Measurements from ENCODE around the gene STK10. TPM values are rescaled to one million over a fixed set of nuclear protein-coding genes. Genes with fewer than 3 reads are reported as not detected.

STK10 gene
- total and polyA plus RNA-seq, 4 donors, result 2.8 to 21.7 (median 7.7) TPM

DNA sequence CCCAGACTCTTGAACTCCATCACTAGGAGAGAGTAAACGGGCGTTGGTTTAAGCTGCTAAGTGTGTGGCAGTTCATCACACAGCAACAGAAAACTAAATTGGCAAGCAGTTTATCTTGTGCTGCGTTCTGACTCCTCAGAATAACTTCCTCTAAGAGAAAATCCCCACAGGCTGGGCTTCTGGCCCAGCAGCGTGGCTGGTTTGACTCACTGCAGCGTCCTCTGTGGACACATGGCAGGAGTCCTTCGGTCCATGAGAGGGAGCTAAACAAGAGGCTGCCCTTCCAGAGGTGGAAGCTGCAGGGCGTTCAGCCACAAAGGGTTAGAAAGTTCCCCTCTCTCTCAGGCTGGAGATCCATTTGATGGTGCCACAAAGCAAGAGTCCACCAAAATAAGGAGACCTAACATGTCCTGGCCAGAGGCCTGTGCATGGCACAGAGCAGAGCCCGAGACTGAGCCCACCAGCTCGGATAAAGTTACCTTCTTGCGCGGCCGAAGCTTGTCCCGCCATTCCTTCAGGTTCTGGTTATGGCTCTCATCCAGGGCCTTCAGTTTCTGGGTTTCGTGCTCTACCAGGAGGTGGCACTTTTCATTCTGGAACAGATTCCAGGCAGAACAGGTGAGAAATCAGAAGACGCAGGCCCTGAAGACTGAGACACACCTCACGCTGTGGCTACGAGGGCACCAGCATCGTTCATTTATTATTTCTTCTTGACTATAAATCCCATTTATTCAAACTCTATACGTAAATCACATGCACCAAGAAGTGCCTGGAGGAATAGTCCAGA is 135.4 kb downstream of the STK10 start:
- H3K27ac ChIP-seq (ENCODE audit: low read depth in 1 of 2, low read length in 2 of 2), result no peak overlapping the region
- no peaks in the 10 kb centered on the region for H3K4me1 ChIP-seq (ENCODE audit: control insufficient read depth in 4 of 4, insufficient read depth in 4 of 4, low read length in 3 of 4)
- whole genome bisulfite sequencing, result 90% methylated on average over 19 of the region's 19 CpGs
- no peaks in the 10 kb centered on the region for H3K27me3 ChIP-seq (ENCODE audit: control insufficient read depth in 4 of 4, insufficient read depth in 4 of 4, low read length in 3 of 4)
- H3K9me3 ChIP-seq (ENCODE audit: control insufficient read depth in 4 of 4, low read length in 3 of 4), result no peaks in the 10 kb centered on the region
- H3K4me3 ChIP-seq (ENCODE audit: low read depth in 1 of 3, low read length in 3 of 3), result no peak overlapping the region
- DNase-seq (ENCODE audit: low spot score), result no peak
- TF ChIP-seq FOXA2 (IDR thresholded peaks at IDR 0.05) (no peak), YY1 (IDR thresholded peaks at IDR 0.05) (no peak)
- H3K9ac ChIP-seq (ENCODE audit: low read depth in 1 of 2, low read length in 2 of 2), result no peak overlapping the region
- peaks cover 3 to 7% (median 5%) of the 10 kb centered on the region in 4 donors for H3K36me3 ChIP-seq (ENCODE audit: control insufficient read depth in 4 of 4, insufficient read depth in 3 of 4, low read depth in 1 of 4, low read length in 3 of 4)

DNA sequence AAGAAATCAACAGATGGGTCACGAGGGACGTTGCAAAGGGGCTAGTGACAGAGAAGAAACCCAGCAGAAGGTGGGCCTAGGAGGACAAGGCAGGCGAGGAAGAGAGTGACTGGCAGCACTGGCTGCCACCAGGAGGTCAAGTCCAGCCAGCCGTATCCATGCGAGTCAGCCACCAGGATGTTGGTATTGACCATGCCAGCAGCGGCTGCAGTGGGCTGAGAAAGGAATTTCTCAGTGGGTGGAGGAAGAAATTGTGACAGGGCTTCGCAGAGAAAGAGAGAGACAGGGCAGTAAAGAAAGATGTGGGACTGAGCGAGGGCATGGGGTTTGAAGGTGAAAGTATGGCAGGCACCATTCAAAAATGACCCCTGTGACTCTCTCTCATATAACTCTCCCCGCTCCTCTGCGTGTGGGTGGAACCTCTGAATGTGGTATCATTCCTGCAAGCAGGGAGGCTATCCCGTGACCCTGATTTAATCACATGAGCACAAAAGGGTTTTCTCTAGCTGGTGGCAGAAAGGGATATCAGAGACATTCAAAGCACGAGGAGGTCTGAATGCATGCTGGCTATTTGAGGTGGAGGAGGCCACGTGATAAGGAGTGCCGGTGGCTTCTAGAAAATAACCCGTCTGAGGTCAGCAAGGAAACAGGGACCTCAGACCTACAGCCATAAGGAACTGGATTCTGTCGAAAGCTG is 136.2 kb downstream of the STK10 start:
- H3K27ac ChIP-seq (ENCODE audit: low read depth in 1 of 2, low read length in 2 of 2), result no peak overlapping the region
- H3K4me1 ChIP-seq (ENCODE audit: control insufficient read depth in 4 of 4, insufficient read depth in 4 of 4, low read length in 3 of 4), result no peaks in the 10 kb centered on the region
- H3K27me3 ChIP-seq (ENCODE audit: control insufficient read depth in 4 of 4, insufficient read depth in 4 of 4, low read length in 3 of 4), result no peaks in the 10 kb centered on the region
- no peak overlapping the region for H3K4me3 ChIP-seq (ENCODE audit: low read depth in 1 of 3, low read length in 3 of 3)
- H3K9me3 ChIP-seq (ENCODE audit: control insufficient read depth in 4 of 4, low read length in 3 of 4), result no peaks in the 10 kb centered on the region
- TF ChIP-seq, protein P1, sequence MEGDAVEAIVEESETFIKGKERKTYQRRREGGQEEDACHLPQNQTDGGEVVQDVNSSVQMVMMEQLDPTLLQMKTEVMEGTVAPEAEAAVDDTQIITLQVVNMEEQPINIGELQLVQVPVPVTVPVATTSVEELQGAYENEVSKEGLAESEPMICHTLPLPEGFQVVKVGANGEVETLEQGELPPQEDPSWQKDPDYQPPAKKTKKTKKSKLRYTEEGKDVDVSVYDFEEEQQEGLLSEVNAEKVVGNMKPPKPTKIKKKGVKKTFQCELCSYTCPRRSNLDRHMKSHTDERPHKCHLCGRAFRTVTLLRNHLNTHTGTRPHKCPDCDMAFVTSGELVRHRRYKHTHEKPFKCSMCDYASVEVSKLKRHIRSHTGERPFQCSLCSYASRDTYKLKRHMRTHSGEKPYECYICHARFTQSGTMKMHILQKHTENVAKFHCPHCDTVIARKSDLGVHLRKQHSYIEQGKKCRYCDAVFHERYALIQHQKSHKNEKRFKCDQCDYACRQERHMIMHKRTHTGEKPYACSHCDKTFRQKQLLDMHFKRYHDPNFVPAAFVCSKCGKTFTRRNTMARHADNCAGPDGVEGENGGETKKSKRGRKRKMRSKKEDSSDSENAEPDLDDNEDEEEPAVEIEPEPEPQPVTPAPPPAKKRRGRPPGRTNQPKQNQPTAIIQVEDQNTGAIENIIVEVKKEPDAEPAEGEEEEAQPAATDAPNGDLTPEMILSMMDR (IDR thresholded peaks at IDR 0.05; ENCODE audit: low read depth, low read length, missing input control), result no peak
- no peak for TF ChIP-seq ATF3 (IDR thresholded peaks at IDR 0.05)
- TF ChIP-seq EGR1 (IDR thresholded peaks at IDR 0.05; ENCODE audit: low read depth in 2 of 2), result no peak
- TF ChIP-seq TAF1 (conservative IDR thresholded peaks at IDR 0.05), result no peak
- TF ChIP-seq REST (IDR thresholded peaks at IDR 0.05), result no peak
- TF ChIP-seq NR2F2 (IDR thresholded peaks at IDR 0.05), result no peak
- TF ChIP-seq RXRA (IDR thresholded peaks at IDR 0.05), result no peak
- no peak for TF ChIP-seq JUND (IDR thresholded peaks at IDR 0.05)
- no peak for TF ChIP-seq MAX (IDR thresholded peaks at IDR 0.05)
- no peak for TF ChIP-seq RAD21 (IDR thresholded peaks at IDR 0.05)
- TF ChIP-seq HNF4G (IDR thresholded peaks at IDR 0.05), result no peak
- WGBS, result 90% methylated on average over 16 of the region's 16 CpGs
- no peak for DNase-seq (ENCODE audit: low spot score)
- peaks cover 2 to 7% (median 6%) of the 10 kb centered on the region in 4 donors for H3K36me3 ChIP-seq (ENCODE audit: control insufficient read depth in 4 of 4, insufficient read depth in 3 of 4, low read depth in 1 of 4, low read length in 3 of 4)
- H3K9ac ChIP-seq (ENCODE audit: low read depth in 1 of 2, low read length in 2 of 2), result no peak overlapping the region
